HepG2 (cell line): ENCODE results near the gene LY6G5B. TPM values are rescaled to one million over a fixed set of nuclear protein-coding genes. Genes with fewer than 3 reads are reported as not detected.

ENCODE experiments used
- DRAP1 ChIP-seq: IDR thresholded peaks from 2 replicates; pipeline ENCODE4 v1.6.1; 2016; ENCODE audit warnings: missing genetic modification reagents, missing compliant biosample characterization
- FOXA1 ChIP-seq, 2 experiments: fragments of 450-650 bp in 1 of 2; sonication (generic) in 1 of 2; formaldehyde crosslinking in 1 of 2; IDR thresholded peaks; 2 replicates each; pipeline versions ENCODE4 v1.4.0 to v1.6.1; 2016 to 2020; ENCODE audit warnings: missing genetic modification reagents in 1 of 2
- FOXJ3 ChIP-seq: sonication (generic); formaldehyde crosslinking; IDR thresholded peaks from 2 replicates; pipeline ENCODE4 v1.4.0; 2020; ENCODE audit warnings: missing genetic modification reagents, mild to moderate bottlenecking, borderline replicate concordance
- GLI4 ChIP-seq: sonication (generic); formaldehyde crosslinking; IDR thresholded peaks from 2 replicates; pipeline ENCODE4 v1.5.1; 2020; ENCODE audit warnings: missing genetic modification reagents, mild to moderate bottlenecking, moderate library complexity, borderline replicate concordance
- GMEB1 ChIP-seq: sonication (generic); formaldehyde crosslinking; IDR thresholded peaks from 2 replicates; pipeline ENCODE4 v1.5.1; 2020; ENCODE audit warnings: missing genetic modification reagents, mild to moderate bottlenecking, borderline replicate concordance
- KDM3A ChIP-seq: IDR thresholded peaks from 2 replicates; pipeline ENCODE4 v1.6.1; 2018; ENCODE audit warnings: low read depth, missing compliant biosample characterization
- NR2C2 ChIP-seq: sonication (generic); formaldehyde crosslinking; IDR thresholded peaks from 2 replicates; pipeline ENCODE4 v1.4.0; 2020; ENCODE audit warnings: missing genetic modification reagents, mild to moderate bottlenecking, moderate library complexity, borderline replicate concordance
- POLR2A ChIP-seq, 2 experiments: IDR thresholded peaks; 2 replicates each; pipeline ENCODE4 v1.6.1; 2011; ENCODE audit warnings: low read depth in 2 of 2, low read length in 2 of 2, mild to moderate bottlenecking in 1 of 2, moderate library complexity in 1 of 2; ENCODE audit not compliant: insufficient read depth in 1 of 2
- RFXANK ChIP-seq: IDR thresholded peaks from 2 replicates; pipeline ENCODE4 v1.6.1; 2016
- SALL1 ChIP-seq: sonication (generic); formaldehyde crosslinking; IDR thresholded peaks from 2 replicates; pipeline ENCODE4 v1.8.0; 2022; ENCODE audit warnings: mild to moderate bottlenecking, missing genetic modification reagents
- SMAD9 ChIP-seq: sonication (generic); formaldehyde crosslinking; IDR thresholded peaks from 2 replicates; pipeline ENCODE4 v1.5.1; 2020; ENCODE audit warnings: mild to moderate bottlenecking, missing genetic modification reagents
- STAG1 ChIP-seq: sonication (generic); formaldehyde crosslinking; IDR thresholded peaks from 2 replicates; pipeline ENCODE4 v1.4.0; 2020; ENCODE audit warnings: missing genetic modification reagents
- TARDBP ChIP-seq: sonication (generic); formaldehyde crosslinking; IDR thresholded peaks from 2 replicates; pipeline ENCODE4 v1.8.0; 2022; ENCODE audit warnings: mild to moderate bottlenecking, missing genetic modification reagents
- TBX3 ChIP-seq: fragments of 450-650 bp; IDR thresholded peaks from 2 replicates; pipeline ENCODE4 v1.6.1; 2017; ENCODE audit warnings: antibody characterized with exemption, mild to moderate bottlenecking, inconsistent platforms, borderline replicate concordance
- TFE3 ChIP-seq: IDR thresholded peaks from 2 replicates; pipeline ENCODE4 v1.6.1; 2016
- ZNF280B ChIP-seq: sonication (generic); formaldehyde crosslinking; IDR thresholded peaks from 2 replicates; pipeline ENCODE4 v1.5.0; 2020; ENCODE audit warnings: missing genetic modification reagents, mild to moderate bottlenecking, borderline replicate concordance
- ZNF30 ChIP-seq: sonication (generic); formaldehyde crosslinking; IDR thresholded peaks from 2 replicates; pipeline ENCODE4 v1.5.0; 2020; ENCODE audit warnings: mild to moderate bottlenecking, missing genetic modification reagents
- ZNF543 ChIP-seq: sonication (generic); formaldehyde crosslinking; IDR thresholded peaks from 2 replicates; pipeline ENCODE4 v1.4.0; 2020; ENCODE audit warnings: mild to moderate bottlenecking, missing genetic modification reagents
- polyA plus RNA-seq, 8 experiments: library from polyadenylated mRNA; depleted of rRNA in 3 of 8; stranded (reverse) in 7 of 8; unstranded in 1 of 8; fragments of >200 nt; fragmentation: Illumina TruSeq in 4 of 8; extraction: Trizol in 4 of 8; gene quantifications; 2 replicates each; pipeline versions ENCODE4 v1.2.1 to v1.2.3, GENCODE V29; 2011 to 2016; ENCODE audit warnings: low read depth in 4 of 8, missing spikeins in 1 of 8, mixed read lengths in 1 of 8; ENCODE audit not compliant: insufficient read depth in 1 of 8
- total RNA-seq, 5 experiments: library from RNA; depleted of rRNA; stranded (reverse); fragments of >200 nt; fragmentation: Illumina TruSeq; extraction: Trizol; gene quantifications; 2 replicates each; pipeline ENCODE4 v1.2.3, GENCODE V29; 2016; ENCODE audit warnings: low read depth in 1 of 5
- TF ChIP-seq, protein P1 (sequence below): sonication (generic); formaldehyde crosslinking; IDR thresholded peaks from 2 replicates; pipeline ENCODE4 v1.5.1; 2020; ENCODE audit warnings: mild to moderate bottlenecking, moderate library complexity, missing genetic modification reagents

Gene LY6G5B
- total and polyA plus RNA-seq, 2 of the 13 experiments (the other 11 are each of a cell fraction or from before 2014, with no cell fraction given) = 7.8 to 15.7 TPM

DNA sequence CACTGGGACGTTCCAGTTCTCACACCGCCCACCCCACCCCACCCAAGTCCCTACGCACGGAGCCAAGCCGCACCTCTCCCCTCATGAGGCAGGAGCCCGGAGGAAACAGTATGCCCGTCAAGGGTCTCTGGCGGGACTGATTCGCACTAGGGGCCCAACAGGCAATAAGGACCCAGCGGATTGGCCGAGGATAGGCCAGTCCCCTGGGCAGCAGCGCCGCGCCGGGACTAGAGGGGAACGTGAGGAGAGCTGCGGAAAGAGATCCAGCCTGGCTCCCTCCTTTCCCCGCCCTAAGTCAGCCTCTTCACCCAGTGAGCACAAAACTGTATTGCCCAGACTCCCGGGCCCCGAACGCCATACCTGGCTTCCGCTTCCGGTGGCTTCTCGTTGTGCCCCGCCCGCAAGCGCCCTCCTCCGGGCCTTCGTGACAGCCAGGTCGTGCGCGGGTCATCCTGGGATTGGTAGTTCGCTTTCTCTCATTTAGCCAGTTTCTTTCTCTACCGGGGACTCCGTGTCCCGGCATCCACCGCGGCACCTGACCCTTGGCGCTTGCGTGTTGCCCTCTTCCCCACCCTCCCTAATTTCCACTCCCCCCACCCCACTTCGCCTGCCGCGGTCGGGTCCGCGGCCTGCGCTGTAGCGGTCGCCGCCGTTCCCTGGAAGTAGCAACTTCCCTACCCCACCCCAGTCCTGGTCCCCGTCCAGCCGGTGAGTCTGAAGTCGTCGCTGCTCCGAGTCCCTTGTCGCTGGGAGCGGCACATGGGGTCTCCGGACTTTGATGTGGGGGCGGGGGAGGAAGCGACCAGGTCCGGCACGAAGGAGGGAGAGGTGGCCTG lies 4.1 kb upstream of the LY6G5B start, which contains the start of gene CSNK2B (continued):
- TF ChIP-seq GMEB1 (CRISPR knock-in tag) (peak; percentile 81; the same call in 1 of the 2 replicates), TFE3 (peak; percentile 22), FOXJ3 (peak; percentile 66; the same call in 1 of the 2 replicates), GLI4 (CRISPR knock-in tag) (no peak), ZNF543 (no peak; the same call in 1 of the 2 replicates), STAG1 (CRISPR knock-in tag) (no peak), DRAP1 (CRISPR knock-in tag) (peak; percentile 90), TARDBP (peak; percentile 80), RFXANK (CRISPR knock-in tag) (peak; percentile 58; the same call in 1 of the 2 replicates), TBX3 (no peak), SMAD9 (CRISPR knock-in tag) (0 out of 2 replicates have a peak, but pooled peaks have one; percentile 59), NR2C2 (CRISPR knock-in tag) (peak; percentile 99), SALL1 (CRISPR knock-in tag) (peak; percentile 72), POLR2A (IDR thresholded peaks at IDR 0.05; ENCODE audit: insufficient read depth in 1 of 2, low read depth in 2 of 2, low read length in 2 of 2) (peak in 1 of 2 experiments; percentile 98; a peak in 2 of 4 replicates), FOXA1 (IDR thresholded peaks at IDR 0.05) (no peak), FOXA1 (CRISPR knock-in tag; IDR thresholded peaks at IDR 0.05) (no peak; the same call in 1 of the 2 replicates), ZNF30 (CRISPR knock-in tag) (no peak), ZNF280B (peak; percentile 91), KDM3A (CRISPR knock-in tag) (0 out of 2 replicates have a peak, but pooled peaks have one; percentile 21)
- TF ChIP-seq, protein P1, sequence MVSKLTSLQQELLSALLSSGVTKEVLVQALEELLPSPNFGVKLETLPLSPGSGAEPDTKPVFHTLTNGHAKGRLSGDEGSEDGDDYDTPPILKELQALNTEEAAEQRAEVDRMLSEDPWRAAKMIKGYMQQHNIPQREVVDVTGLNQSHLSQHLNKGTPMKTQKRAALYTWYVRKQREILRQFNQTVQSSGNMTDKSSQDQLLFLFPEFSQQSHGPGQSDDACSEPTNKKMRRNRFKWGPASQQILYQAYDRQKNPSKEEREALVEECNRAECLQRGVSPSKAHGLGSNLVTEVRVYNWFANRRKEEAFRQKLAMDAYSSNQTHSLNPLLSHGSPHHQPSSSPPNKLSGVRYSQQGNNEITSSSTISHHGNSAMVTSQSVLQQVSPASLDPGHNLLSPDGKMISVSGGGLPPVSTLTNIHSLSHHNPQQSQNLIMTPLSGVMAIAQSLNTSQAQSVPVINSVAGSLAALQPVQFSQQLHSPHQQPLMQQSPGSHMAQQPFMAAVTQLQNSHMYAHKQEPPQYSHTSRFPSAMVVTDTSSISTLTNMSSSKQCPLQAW = peak; percentile 76
